ENCODE measurements around the gene TGM6. TPM values are rescaled to one million over a fixed set of nuclear protein-coding genes. Genes with fewer than 3 reads are reported as not detected.

Gene TGM6
- total RNA-seq, 120 experiments from 2014 or later = 0.29 to 0.35 TPM; not detected in 118

Other genes with a start within 250 kb of the TGM6 start
- gene TGM3, start 84.9 kb upstream of the TGM6 start, total RNA-seq = 1 to 10 TPM in 9 of 120 experiments, under 1 TPM in 64, not detected in 47; 0.14 to 2.7 (median 0.36) TPM
- 10 to 100 TPM; 24.3 to 63.9 (median 44.4) TPM for gene SNRPB, start 89.9 kb downstream of the TGM6 start, total RNA-seq
- gene ZNF343, start 128.0 kb downstream of the TGM6 start, total RNA-seq = 10 to 100 TPM; 12.5 to 26.7 (median 19.8) TPM
- gene TMC2, start 155.7 kb downstream of the TGM6 start, total RNA-seq = 1 to 10 TPM in 68 of 120 experiments, under 1 TPM in 51, not detected in 1; 0.28 to 2.5 (median 1.1) TPM

Measured in dorsolateral prefrontal cortex (tissue), 118 donors.